OCI-LY3 (cell line): ENCODE measurements around the gene MTMR10.

Experiments
- H2AFZ ChIP-seq: fragments of 200-600, 300-600 bp; shearing (Covaris generic); 2 replicates; pipeline ENCODE4 v1.6.0; 2014; ENCODE audit warnings: antibody characterized with exemption, low read depth, low read length
- H3K27ac ChIP-seq: fragments of 200-600, 300-600 bp; sonication (generic); 2 replicates; pipeline ENCODE4 v1.5.1; 2014; ENCODE audit warnings: mild to moderate bottlenecking, low read length, moderate library complexity, mixed read lengths
- H3K27me3 ChIP-seq: fragments of 200-600, 300-600 bp; sonication (generic); 2 replicates; pipeline ENCODE4 v1.6.1; 2014; ENCODE audit warnings: low read depth, low read length, mixed read lengths
- H3K36me3 ChIP-seq: fragments of 200-600, 300-600 bp; sonication (generic); replicated peaks from 2 replicates; pipeline ENCODE3; 2014; ENCODE audit warnings: low read depth, low read length, mixed read lengths
- H3K4me1 ChIP-seq: fragments of 300-600, 200-600 bp; sonication (generic); 2 replicates; pipeline ENCODE4 v1.6.1; 2014; ENCODE audit warnings: low read length, mixed read lengths
- H3K4me2 ChIP-seq: fragments of 200-600, 300-600 bp; sonication (generic); 2 replicates; pipeline ENCODE4 v1.6.1; 2014; ENCODE audit warnings: low read length, mixed read lengths
- H3K4me3 ChIP-seq: fragments of 300-600, 200-600 bp; sonication (generic); 2 replicates; pipeline ENCODE4 v1.5.1; 2014; ENCODE audit warnings: antibody characterized with exemption, mild to moderate bottlenecking, low read length, moderate library complexity
- H3K79me2 ChIP-seq: fragments of 300-600, 200-600 bp; shearing (Covaris generic); 2 replicates; pipeline ENCODE4 v1.6.1; 2014; ENCODE audit warnings: mild to moderate bottlenecking, low read length, mixed read lengths
- H3K9ac ChIP-seq: fragments of 300-600, 200-600 bp; shearing (Covaris generic); 2 replicates; pipeline ENCODE4 v1.6.0; 2014; ENCODE audit warnings: mild to moderate bottlenecking, low read length, moderate library complexity
- H3K9me3 ChIP-seq: fragments of 200-600, 300-600 bp; shearing (Covaris generic); 2 replicates; pipeline ENCODE4 v1.6.1; 2014; ENCODE audit warnings: low read length, mixed read lengths; ENCODE audit not compliant: insufficient read depth
- H4K20me1 ChIP-seq: fragments of 200-600, 300-600 bp; sonication (generic); 2 replicates; pipeline ENCODE4 v1.6.1; 2016; ENCODE audit warnings: low read length, mixed read lengths; ENCODE audit not compliant: insufficient read depth
- CTCF ChIP-seq: fragments of 200-600, 300-600 bp; sonication (generic); IDR thresholded peaks from 2 replicates; pipeline ENCODE4 v1.5.1; 2014; ENCODE audit warnings: antibody characterized with exemption, low read length, low read depth
- EZH2phosphoT487 ChIP-seq: fragments of 200-600 bp; shearing (Covaris generic); IDR thresholded peaks from 2 replicates; pipeline ENCODE4 v1.6.1; 2018; ENCODE audit warnings: antibody characterized with exemption, mixed run types, low read depth

The MTMR10 gene

DNA sequence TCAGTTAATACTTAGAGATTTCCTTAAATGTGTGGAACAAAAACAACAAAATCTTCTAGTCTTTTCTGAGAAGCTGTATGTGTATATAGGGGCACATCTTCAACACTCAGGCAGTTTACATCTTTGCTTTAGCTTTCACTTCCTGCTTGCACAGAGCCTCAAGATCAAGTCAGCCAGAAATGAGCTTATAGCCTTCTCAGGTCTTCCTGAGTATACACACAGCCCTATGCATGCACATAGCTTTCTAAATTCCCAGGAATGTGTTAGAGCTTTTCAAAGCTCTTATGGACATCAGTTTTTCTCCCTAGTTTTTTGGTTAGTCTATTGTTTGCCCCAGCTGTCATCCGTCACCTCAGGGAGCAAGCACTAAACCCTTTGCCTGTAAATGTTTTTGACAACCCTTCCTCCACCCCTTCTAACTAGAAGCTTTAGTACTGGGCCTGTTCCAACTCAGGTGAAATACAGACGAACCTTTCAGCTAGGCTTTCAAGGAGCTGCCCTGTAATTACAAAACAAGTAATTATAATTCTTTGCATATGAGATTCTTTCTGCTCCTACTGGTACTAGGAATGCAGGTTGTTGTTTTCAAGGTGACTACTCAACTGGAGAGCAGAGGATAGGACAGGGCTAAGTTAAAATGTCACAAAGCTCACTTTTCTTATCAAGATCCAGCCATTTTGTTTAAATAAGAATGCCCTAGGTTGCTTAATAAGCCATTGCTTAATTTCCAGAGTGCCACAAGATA, 22.6 kb upstream of the MTMR10 start:
- no peaks in the 10 kb centered on the region for H3K36me3 ChIP-seq
- H3K27me3 ChIP-seq = no peaks in the 10 kb centered on the region
- H3K79me2 ChIP-seq = no peaks in the 10 kb centered on the region
- H4K20me1 ChIP-seq = no peaks in the 10 kb centered on the region
- no peaks in the 10 kb centered on the region for H3K9me3 ChIP-seq
- H2AFZ ChIP-seq = peak overlapping the region; percentile 88
- H3K9ac ChIP-seq = peak overlapping the region; percentile 41
- H3K27ac ChIP-seq = peak overlapping the region; percentile 65
- H3K4me2 ChIP-seq = peak overlapping the region; percentile 62
- H3K4me1 ChIP-seq = peaks cover 18% of the 10 kb centered on the region
- TF ChIP-seq CTCF (no peak), EZH2phosphoT487 (no peak)
- peak overlapping the region; percentile 28 for H3K4me3 ChIP-seq

GRCh38 chr15:31012455-31012854, 21.0 kb upstream of the MTMR10 start:
- Histone ChIP-seq H3K4me3 (no peak overlapping the region), H4K20me1 (no peaks in the 10 kb centered on the region), H3K27ac (no peak overlapping the region), H3K4me2 (no peak overlapping the region), H3K9ac (no peak overlapping the region), H3K27me3 (no peaks in the 10 kb centered on the region), H3K9me3 (no peaks in the 10 kb centered on the region), H3K4me1 (peaks cover 18% of the 10 kb centered on the region), H3K36me3 (no peaks in the 10 kb centered on the region), H2AFZ (no peak overlapping the region), H3K79me2 (no peaks in the 10 kb centered on the region)
- TF ChIP-seq EZH2phosphoT487 (no peak), CTCF (no peak)

DNA sequence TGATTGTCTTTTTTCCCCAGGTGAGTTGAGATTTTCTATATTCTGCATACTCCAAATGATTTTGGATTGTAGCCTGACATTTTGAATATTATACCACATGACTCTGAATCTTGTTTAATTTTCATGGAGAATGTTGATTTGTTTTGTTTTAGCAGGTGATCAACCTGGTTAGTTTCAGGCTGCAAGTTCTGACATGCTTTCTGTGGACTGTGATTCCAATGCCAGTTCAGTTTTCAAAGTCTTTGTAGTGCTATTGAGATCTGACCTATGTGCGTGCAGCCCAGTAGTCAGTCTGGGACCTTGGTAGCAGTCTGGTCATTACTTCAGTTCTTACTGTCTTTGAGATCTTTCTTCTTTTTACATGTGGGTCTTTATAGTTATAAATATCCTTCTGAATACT, 18.6 kb upstream of the MTMR10 start:
- peaks cover 4% of the 10 kb centered on the region; the same call in 1 of the 2 replicates for H3K27me3 ChIP-seq
- H3K4me2 ChIP-seq = no peak overlapping the region
- H3K9me3 ChIP-seq = no peaks in the 10 kb centered on the region
- H3K4me3 ChIP-seq = no peak overlapping the region
- H3K36me3 ChIP-seq = no peaks in the 10 kb centered on the region
- H4K20me1 ChIP-seq = no peaks in the 10 kb centered on the region
- TF ChIP-seq EZH2phosphoT487 (no peak), CTCF (no peak)
- no peak overlapping the region for H2AFZ ChIP-seq
- no peak overlapping the region for H3K9ac ChIP-seq
- no peak overlapping the region for H3K27ac ChIP-seq
- no peaks in the 10 kb centered on the region for H3K79me2 ChIP-seq
- peaks cover 18% of the 10 kb centered on the region for H3K4me1 ChIP-seq

- no peaks in the 10 kb centered on the region for H3K9me3 ChIP-seq
- H3K4me1 ChIP-seq = peaks cover 6% of the 10 kb centered on the region
- H3K4me3 ChIP-seq = no peak overlapping the region
- no peak overlapping the region for H3K27ac ChIP-seq
- no peak overlapping the region for H3K9ac ChIP-seq
- peaks cover 24% of the 10 kb centered on the region for H3K27me3 ChIP-seq
- no peaks in the 10 kb centered on the region for H4K20me1 ChIP-seq
- TF ChIP-seq CTCF (no peak), EZH2phosphoT487 (no peak)
- H3K36me3 ChIP-seq = no peaks in the 10 kb centered on the region
- no peak overlapping the region for H2AFZ ChIP-seq
- H3K79me2 ChIP-seq = no peaks in the 10 kb centered on the region
- H3K4me2 ChIP-seq = no peak overlapping the region
Observed at GRCh38 chr15:31005660-31006059, 14.2 kb upstream of the MTMR10 start.
